Stimulated activated CD4-positive, alpha-beta T cell treated with anti-CD3 and anti-CD28 coated beads, TNF-alpha, amount 100 ng/mL, for 24 hours (primary cell): Measurements from ENCODE around the gene ALB.

Experiments
- DNase-seq, 3 experiments: peaks; one replicate each; pipeline ENCODE4 v3.0.0-alpha.2; 2020; ENCODE audit warnings: low read depth in 3 of 3

Gene ALB

DNA sequence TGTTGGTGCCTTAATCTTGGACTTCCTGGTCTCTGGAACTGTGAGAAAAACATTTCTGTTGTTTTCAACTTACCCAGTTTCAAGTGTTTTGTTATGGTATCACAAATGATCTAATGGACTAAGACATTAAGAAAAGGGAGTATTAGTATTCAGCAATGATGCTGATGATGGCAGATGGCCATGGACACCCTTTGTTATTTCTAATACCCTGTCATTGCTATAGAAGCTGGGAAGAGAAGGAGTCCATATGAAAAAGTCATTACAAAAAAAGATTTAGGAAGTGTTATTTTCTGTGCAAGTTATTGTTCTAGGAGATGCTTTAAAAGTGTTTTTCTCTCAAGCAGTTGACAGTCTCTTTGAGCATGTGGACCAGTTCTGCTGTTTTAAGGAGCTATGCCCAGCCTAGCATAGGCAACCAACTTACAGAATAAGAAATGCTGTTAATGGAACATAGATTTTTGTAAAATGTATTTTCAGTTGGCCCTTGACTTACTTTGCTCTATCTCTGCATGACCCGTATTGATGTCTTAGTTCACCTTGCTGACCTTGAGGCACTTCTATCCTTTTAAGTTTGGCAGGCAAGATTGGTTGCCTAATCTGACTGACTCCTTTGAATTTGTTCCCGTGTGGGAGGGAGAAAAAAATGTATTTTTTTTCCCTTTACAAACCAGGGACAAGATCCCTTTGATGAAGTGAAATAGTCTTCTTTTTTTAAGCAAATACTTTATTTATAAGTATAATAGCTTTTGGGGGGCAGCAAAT, 25.9 kb downstream of the ALB start:
- DNase-seq = no peak

DNA sequence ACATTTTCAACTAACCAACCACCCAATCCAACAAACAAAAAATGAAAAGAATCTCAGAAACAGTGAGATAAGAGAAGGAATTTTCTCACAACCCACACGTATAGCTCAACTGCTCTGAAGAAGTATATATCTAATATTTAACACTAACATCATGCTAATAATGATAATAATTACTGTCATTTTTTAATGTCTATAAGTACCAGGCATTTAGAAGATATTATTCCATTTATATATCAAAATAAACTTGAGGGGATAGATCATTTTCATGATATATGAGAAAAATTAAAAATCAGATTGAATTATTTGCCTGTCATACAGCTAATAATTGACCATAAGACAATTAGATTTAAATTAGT, 27.7 kb downstream of the ALB start:
- no peak for DNase-seq

DNA sequence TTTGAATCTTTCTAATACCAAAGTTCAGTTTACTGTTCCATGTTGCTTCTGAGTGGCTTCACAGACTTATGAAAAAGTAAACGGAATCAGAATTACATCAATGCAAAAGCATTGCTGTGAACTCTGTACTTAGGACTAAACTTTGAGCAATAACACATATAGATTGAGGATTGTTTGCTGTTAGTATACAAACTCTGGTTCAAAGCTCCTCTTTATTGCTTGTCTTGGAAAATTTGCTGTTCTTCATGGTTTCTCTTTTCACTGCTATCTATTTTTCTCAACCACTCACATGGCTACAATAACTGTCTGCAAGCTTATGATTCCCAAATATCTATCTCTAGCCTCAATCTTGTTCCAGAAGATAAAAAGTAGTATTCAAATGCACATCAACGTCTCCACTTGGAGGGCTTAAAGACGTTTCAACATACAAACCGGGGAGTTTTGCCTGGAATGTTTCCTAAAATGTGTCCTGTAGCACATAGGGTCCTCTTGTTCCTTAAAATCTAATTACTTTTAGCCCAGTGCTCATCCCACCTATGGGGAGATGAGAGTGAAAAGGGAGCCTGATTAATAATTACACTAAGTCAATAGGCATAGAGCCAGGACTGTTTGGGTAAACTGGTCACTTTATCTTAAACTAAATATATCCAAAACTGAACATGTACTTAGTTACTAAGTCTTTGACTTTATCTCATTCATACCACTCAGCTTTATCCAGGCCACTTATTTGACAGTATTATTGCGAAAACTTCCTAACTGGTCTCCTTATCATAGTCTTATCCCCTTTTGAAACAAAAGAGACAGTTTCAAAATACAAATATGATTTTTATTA, 28.3 kb downstream of the ALB start:
- DNase-seq = no peak

DNA sequence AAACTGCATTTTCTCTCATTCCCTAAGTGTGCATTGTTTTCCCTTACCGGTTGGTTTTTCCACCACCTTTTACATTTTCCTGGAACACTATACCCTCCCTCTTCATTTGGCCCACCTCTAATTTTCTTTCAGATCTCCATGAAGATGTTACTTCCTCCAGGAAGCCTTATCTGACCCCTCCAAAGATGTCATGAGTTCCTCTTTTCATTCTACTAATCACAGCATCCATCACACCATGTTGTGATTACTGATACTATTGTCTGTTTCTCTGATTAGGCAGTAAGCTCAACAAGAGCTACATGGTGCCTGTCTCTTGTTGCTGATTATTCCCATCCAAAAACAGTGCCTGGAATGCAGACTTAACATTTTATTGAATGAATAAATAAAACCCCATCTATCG, 29.1 kb downstream of the ALB start:
- DNase-seq = no peak

DNA sequence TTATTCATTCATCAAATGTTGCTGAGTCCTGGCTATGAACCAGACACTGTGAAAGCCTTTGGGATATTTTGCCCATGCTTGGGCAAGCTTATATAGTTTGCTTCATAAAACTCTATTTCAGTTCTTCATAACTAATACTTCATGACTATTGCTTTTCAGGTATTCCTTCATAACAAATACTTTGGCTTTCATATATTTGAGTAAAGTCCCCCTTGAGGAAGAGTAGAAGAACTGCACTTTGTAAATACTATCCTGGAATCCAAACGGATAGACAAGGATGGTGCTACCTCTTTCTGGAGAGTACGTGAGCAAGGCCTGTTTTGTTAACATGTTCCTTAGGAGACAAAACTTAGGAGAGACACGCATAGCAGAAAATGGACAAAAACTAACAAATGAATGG, 30.2 kb downstream of the ALB start:
- no peak for DNase-seq

DNA sequence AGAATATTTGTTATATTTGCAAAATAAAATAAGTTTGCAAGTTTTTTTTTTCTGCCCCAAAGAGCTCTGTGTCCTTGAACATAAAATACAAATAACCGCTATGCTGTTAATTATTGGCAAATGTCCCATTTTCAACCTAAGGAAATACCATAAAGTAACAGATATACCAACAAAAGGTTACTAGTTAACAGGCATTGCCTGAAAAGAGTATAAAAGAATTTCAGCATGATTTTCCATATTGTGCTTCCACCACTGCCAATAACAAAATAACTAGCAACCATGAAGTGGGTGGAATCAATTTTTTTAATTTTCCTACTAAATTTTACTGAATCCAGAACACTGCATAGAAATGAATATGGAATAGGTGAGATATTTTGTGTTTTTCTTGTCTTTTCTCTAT, 31.9 kb downstream of the ALB start, which contains the start of gene AFP:
TSS of gene AFP (plus strand) at position 238 of the 400 bp plus-strand sequence. CDS start at position 280, 42 bp downstream.
- no peak for DNase-seq

DNA sequence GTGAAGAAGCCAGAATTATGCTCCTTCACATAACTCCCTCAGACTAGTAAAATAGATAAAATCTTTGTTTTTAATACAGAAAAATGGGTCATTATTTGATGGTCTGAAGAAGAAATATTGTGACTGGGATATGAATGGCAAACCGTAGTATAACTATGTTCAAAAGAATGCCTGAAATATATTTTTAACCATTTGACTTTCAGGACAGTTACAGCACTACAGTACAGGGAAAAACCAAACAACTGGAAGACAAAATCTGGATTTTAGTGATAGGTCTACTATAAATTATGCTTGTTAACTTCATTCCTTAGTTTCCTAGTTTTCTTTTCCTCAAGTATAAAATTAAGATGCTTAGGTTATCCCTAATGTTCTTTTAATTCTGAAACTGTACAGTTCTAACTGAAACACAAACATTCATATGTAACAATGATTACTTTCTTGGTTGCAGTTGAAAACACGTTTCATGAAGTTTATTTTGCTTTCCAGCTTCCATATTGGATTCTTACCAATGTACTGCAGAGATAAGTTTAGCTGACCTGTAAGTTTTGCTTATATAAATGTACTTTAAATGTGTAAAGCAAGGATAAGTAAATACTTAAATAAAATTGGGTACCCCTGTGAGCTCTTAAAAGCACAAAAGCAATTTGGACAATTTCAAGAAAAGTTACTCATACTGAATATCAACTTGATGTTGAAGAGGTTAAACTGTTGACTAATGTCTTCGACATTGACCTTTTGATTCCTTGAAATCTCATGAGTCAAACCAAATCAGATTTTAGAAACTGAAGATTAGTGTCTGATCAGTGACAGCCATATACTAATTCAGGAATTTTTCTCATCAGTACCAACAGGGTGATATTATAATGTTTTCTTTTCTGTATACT, 32.8 kb downstream of the ALB start:
- DNase-seq = no peak

DNA sequence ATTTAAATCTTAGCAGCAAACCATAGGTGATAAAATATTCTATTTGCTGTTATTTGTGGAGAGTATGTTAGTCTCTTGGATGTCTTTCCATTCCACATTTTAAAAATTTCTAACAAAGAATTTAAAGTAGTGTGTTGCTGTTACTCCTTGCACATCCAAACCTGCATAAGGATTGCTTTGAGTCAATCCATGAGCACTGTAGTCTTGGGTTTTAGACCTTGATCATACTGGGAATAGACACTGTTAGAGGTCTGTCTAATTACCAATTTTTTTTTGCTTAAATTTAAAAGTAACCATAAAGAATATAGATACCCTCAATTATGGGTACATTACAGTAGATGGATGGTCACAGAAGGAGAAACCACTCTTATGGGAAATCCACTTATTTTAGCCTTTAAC, 33.5 kb downstream of the ALB start:
- DNase-seq = no peak

DNA sequence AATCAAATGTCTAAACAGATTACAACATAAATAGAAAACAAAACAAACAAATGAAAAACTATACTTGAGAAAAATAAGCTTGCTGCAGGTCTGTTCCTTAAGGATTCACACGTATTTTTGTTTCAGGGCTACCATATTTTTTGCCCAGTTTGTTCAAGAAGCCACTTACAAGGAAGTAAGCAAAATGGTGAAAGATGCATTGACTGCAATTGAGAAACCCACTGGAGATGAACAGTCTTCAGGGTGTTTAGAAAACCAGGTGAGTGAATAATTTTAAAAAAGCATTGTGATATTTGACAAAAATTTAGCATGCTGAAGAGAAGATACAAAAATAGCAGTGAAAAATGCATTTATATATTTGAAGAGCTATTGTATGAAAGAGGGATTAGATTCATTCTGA, 34.0 kb downstream of the ALB start:
- no peak for DNase-seq

DNA sequence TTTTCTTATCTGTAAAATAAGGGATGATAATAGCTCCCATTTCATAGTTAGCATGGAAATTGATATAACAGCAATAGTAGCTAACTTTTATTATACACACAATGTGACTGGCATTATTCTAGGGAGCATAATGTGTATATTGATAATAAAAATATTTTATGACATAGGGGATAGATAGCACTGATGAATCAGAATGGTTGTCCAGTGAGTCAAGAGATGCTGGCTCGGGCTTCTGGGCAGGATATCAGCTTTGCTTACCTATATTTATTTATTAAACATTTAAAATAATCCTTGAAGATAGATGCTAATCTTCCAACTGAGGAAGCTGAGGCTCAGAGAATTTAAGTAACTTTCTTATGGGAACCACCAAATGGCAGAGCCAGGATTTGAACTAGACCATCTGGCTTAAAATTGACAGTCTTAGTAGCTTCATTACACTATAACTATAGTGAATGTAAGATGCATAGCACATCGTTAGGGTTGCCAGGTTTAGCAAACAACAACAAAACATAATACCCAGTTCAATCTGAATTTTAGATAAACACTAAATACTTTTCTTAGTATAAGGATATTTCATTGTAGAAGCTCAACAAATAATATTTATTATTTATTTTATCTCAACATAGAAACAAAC, 34.6 kb downstream of the ALB start:
- no peak for DNase-seq

DNA sequence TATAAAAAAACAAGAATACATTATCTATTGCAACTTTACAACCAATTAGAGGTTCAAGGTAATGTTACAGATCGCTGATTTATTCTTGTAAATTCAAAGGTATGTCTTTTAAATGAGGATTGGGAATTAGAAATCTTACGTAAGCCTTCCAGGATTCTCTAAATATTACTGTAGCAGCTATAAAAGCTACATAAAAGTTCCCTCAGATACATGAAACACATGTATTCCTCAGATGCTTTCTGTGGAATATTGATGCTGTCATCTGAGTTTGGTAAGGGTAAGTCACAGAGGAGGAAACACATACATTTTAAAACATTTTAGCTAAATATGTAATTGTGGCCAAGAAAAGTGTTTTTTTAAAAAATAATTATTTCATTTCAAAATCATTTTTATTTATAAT, 35.4 kb downstream of the ALB start:
- DNase-seq = no peak

DNA sequence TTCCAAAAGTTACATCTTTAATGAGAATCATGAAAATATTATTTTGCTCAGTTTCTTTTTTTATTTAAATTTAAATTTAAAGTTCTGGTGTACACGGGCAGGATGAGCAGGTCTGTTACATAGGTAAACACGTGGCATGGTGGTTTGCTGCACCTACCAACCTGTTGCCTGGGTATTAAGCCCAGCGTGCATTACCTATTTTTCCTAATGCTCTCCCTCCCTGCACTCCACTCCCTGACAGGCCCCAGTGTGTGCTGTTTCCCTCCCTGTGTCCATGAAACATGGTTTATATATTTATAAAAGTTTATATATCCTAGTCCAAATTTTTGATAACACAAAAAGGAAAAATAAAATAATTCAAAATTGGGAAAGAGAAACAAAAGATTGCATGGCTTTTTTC, 35.9 kb downstream of the ALB start:
- DNase-seq = no peak

DNA sequence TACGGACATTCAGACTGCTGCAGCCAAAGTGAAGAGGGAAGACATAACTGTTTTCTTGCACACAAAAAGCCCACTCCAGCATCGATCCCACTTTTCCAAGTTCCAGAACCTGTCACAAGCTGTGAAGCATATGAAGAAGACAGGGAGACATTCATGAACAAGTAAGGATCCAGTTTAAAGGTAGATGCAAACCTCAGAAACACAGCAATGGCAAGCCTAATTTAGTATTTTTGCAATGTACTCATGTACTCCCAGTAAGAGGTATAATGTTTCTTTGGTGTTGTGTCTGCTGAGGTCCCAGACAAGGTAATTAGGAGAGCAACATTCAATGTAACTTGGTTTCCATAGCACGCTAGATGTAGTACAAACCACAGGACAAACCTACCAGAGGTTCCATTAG, 36.6 kb downstream of the ALB start:
- DNase-seq = no peak

DNA sequence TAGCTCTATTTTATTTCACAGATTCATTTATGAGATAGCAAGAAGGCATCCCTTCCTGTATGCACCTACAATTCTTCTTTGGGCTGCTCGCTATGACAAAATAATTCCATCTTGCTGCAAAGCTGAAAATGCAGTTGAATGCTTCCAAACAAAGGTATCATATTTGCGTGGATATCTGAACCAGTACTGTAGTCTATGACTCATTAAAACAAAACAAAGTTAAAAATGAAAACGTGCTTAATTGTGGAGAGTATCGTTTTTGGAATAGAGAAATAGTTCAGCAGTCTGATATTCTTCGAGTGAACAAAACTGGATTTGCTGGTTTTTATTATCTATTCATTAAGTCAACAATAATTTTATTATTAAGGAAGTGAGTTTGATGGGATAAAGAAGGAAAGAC, 38.2 kb downstream of the ALB start:
- DNase-seq = no peak

DNA sequence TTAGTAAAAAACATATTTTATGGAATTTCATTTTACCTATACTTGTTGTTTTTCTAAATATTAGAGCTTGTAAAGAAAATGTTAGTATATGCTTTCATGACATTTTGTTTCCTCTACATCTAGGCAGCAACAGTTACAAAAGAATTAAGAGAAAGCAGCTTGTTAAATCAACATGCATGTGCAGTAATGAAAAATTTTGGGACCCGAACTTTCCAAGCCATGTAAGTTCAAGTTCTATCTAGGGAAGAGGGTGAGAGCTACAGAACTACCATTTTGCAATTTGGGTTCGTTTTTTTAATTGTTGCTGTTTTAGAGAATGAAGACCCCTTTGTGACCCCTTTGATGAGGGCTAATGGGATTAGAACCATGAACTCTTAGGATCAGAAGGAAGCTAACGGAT, 39.1 kb downstream of the ALB start:
- DNase-seq = no peak

DNA sequence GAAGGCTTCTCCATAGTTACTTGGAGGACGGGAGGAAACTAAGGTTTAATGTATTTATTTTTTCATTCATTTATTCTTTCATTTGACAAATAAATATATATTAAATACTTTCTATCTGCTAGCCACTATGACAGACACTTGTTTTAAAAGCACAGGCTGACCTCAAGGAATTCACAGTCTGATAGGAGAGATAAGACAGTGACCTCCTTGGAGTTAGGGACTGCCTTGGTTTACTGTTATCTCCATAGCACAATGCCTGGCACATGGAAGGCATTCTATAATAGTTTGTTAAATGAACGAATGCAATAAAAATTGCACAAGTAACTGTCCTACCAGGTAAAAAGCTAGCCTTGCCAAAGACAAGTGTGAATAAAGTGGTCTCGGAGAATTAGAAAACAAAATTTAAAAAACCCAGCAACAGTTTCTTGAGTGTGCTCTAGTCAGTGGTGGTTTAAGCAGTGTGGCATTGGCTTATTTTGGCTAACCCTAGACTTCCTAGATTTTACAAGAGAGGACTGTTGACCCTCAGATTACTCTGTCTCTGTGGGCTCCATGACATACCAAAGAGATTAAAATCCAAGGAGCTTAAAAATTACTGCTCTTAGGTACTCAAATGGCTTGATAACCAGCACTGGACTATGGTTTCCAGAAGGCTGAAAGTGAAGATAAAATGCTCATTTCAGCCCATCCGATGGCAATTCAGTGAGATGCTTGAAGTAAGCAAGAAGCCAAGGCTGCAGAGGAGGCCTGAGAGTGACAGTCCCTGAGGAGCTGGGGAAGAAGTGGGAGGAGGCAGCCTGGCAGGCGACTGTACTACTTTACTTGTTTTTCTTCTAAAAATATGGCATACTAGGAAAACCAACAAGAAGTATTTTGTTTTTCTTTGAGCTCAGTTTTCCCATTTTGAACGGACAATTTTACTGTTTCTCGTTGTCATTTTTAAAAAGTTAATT, 41.6 kb downstream of the ALB start:
- no peak for DNase-seq

DNA sequence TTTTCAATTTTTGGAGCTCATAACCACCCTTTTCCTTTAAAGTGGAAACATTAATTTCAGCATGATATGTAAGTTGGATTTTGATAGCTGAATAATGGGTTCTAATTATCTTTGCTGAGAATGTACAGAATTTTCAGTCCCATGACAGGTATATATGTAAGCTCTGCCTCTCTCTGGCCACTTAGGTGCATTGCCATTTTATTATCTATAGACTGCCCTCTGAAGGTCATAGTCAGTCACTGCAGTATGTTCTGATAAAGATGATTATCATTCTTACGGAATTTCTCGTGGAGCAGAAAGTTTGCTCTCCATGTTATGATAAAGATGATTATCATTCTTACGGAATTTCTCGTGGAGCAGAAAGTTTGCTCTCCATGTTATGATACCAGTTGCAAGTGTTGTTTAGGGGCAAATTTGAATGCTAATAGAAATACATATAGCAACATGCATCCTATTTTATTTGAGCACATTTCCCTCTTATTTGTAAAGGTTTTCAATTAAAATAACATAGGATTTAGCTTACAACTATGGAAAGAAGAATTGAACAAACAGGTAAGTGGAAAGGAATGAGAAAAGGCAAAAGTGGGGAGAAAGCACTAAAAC, 42.4 kb downstream of the ALB start:
- DNase-seq = no peak

DNA sequence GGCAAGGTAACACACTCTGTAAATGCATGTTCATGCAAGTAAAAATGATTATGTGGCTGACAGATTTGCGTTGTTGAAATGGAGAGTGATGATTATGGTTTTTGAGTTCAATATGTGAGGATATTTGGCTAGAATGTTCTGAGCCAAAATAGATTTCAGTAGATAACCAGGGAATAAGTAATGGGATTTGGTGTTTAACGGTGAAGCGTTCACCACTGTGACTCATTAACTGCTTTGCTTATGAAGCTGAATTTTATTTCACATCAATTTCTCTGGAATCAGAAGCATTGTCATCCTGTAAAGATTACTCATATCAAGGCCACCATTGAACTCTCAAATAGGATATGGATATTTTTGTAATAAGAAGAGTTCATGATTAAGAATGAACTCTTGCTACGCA, 43.6 kb downstream of the ALB start:
- no peak for DNase-seq

DNA sequence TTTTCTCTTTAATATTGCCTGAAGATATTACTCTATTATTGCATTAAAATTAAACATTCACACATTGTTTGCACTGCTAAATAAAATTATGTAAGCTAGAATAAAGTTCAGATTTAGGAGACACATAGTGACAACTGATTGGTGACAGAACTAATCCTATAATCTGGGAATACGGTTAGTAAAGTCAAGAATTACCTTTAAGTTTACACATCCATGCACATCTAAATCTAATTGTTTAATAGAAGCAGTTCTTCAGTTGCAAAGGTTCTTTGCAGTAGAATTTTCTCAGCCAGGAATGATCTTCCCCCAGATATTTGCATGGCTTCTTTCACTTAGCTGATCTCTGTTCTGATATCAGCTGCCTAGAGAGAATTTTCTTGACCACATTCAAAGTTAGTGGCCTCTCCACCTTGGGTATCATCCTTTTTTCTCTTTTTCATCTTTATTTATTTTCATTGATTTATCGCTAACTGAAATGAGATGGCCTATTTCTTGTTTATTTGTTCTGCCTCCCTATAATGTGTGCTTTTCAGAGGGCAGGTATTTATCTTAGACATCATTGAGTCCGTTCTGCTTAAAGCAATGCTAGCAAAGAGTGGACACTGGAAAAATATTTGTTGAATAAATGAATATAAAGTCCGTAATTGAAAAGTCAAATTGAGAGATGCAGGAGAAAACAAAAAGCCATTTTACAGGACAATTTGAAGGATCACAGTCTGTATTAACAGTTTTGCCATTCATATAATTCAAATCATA, 44.5 kb downstream of the ALB start:
- DNase-seq = no peak
